WERI-Rb-1 (cell line): ENCODE results near the gene MRGPRE.

Experiments used
- DNase-seq: peaks from one replicate; pipeline ENCODE4 v3.0.0-alpha.2; 2020
- H3K27ac ChIP-seq: fragments of 250-450 bp; sonication (Bioruptor Pico); 2 replicates; pipeline ENCODE4 v1.5.1; 2020; ENCODE audit warnings: mild to moderate bottlenecking, moderate library complexity
- H3K27me3 ChIP-seq: fragments of 250-450 bp; sonication (Bioruptor Pico); 2 replicates; pipeline ENCODE4 v1.5.1; 2021; ENCODE audit warnings: mild to moderate bottlenecking, low read depth, moderate library complexity; ENCODE audit not compliant: insufficient read depth, severe bottlenecking
- H3K36me3 ChIP-seq: fragments of 250-450 bp; sonication (Bioruptor Pico); 2 replicates; pipeline ENCODE4 v1.5.1; 2020; ENCODE audit warnings: mild to moderate bottlenecking, moderate library complexity
- H3K4me3 ChIP-seq: 2 replicates; pipeline ENCODE4 v1.5.1; 2011; ENCODE audit warnings: low read depth, mild to moderate bottlenecking, control low read depth, low read length
- H3K9me3 ChIP-seq: fragments of 250-450 bp; sonication (Bioruptor Pico); 2 replicates; pipeline ENCODE4 v1.5.1; 2021; ENCODE audit warnings: mild to moderate bottlenecking, moderate library complexity; ENCODE audit not compliant: severe bottlenecking
- TF ChIP-seq, protein P1 (sequence below): IDR thresholded peaks from 2 replicates; pipeline ENCODE4 v1.5.1; 2011; ENCODE audit warnings: low read depth, mild to moderate bottlenecking, control low read depth, inconsistent platforms, low read length

The MRGPRE gene

GRCh38 chr11:3197878-3198528, 34.2 kb downstream of the MRGPRE start:
- no peak for DNase-seq
- H3K9me3 ChIP-seq = no peaks in the 10 kb centered on the region
- no peaks in the 10 kb centered on the region for H3K36me3 ChIP-seq
- TF ChIP-seq, protein P1, sequence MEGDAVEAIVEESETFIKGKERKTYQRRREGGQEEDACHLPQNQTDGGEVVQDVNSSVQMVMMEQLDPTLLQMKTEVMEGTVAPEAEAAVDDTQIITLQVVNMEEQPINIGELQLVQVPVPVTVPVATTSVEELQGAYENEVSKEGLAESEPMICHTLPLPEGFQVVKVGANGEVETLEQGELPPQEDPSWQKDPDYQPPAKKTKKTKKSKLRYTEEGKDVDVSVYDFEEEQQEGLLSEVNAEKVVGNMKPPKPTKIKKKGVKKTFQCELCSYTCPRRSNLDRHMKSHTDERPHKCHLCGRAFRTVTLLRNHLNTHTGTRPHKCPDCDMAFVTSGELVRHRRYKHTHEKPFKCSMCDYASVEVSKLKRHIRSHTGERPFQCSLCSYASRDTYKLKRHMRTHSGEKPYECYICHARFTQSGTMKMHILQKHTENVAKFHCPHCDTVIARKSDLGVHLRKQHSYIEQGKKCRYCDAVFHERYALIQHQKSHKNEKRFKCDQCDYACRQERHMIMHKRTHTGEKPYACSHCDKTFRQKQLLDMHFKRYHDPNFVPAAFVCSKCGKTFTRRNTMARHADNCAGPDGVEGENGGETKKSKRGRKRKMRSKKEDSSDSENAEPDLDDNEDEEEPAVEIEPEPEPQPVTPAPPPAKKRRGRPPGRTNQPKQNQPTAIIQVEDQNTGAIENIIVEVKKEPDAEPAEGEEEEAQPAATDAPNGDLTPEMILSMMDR = no peak
- H3K27me3 ChIP-seq = no peaks in the 10 kb centered on the region
- no peak overlapping the region for H3K4me3 ChIP-seq
- no peak overlapping the region for H3K27ac ChIP-seq

- no peak overlapping the region for H3K4me3 ChIP-seq
- H3K36me3 ChIP-seq = no peaks in the 10 kb centered on the region
- H3K27me3 ChIP-seq = no peaks in the 10 kb centered on the region
- no peak for DNase-seq
- no peaks in the 10 kb centered on the region for H3K9me3 ChIP-seq
- TF ChIP-seq, protein P1 = no peak
- no peak overlapping the region for H3K27ac ChIP-seq
Observed at GRCh38 chr11:3197044-3197695, 35.0 kb downstream of the MRGPRE start.

- Histone ChIP-seq H3K27ac (no peak overlapping the region), H3K27me3 (no peaks in the 10 kb centered on the region), H3K9me3 (no peaks in the 10 kb centered on the region), H3K36me3 (no peaks in the 10 kb centered on the region), H3K4me3 (no peak overlapping the region)
- TF ChIP-seq, protein P1 = 0 out of 2 replicates have a peak, but pooled peaks have one; percentile 13
- peak; percentile 67 for DNase-seq
Observed at GRCh38 chr11:3196161-3197043, 35.8 kb downstream of the MRGPRE start.

DNA sequence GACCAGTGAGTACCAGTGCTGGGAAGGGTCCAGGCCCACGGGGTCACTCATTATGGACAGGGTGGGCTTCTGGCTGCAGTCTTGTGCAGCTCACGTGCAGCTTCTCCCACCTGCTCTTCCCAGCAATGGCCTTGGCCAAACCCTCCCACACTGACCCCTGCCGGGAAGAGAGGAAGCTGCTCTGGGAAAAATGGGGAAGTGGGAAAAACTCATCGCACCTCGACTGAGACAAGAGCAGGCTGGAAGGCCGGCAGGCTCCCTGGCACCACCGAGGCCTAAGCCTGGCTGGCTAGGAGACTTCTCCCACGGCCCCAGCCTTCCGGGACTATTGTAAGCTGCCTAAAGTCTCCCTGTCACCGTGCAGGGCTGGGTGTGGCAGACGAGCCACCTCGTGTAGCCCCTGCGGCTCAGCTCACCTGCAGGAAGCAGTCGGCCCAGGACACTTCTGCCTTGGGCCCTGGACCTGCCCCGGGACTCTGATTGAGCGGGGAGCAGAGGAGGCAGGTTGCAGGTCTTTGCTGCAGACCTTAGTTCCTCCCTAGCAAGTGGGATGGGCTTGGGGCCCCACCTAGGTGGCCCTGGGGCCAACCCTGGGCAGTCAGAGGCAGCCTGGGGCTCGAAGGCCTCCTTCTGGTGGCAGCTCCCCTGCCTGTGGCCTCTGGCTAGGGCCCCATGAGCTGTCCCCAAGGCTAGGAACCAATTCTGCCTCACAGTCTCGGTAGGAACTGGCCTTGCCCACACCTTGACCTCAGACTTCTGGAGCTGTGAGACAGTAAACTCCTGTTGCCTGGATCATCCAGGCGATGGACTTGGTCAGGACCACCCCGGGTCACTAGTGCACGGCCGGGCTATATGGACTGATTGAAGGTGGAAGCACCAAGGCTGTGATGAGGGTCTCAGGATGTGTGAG, 36.7 kb downstream of the MRGPRE start:
- Histone ChIP-seq H3K27ac (no peak overlapping the region), H3K27me3 (no peaks in the 10 kb centered on the region), H3K36me3 (no peaks in the 10 kb centered on the region), H3K9me3 (no peaks in the 10 kb centered on the region), H3K4me3 (no peak overlapping the region)
- TF ChIP-seq, protein P1 = peak; percentile 73
- peak; percentile 60 for DNase-seq

DNA sequence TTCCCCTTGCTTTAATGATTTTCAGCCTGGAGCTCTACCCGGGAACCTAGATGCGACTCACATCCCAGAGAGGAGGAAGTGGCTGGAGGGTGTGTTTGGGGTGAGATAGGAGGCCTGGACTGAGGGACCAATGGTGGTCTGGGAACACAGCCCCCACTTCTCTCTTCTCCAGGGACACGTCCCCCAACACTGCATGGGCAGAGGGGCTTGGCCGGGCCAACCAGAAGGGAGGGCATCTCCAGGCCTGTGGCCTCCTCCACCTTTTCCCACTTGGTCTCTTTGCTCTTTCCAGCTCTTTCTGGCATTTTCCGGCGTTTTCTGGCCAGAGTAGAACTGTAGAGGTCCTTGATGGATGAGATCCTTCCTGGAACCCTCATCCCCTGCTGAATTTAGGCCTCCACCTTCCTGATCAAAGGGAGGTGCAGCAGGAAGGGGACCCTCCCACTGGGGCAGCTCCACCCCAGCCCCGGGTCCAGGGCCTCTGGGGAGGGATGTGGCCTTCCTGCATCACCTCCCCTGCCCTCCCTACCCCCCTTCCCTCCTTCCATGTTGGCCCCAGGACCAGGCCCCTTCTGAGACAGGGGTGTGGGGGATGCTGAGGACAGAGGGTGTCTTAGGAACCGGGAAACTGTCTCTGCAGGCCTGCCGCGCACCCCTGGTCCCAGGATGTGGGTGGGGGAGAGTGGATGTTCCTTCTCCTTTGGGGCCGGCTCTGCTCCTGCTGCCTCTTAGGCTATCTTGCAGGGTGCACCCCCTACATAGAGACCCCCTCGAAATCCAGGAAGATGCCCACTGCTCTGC, 38.0 kb downstream of the MRGPRE start:
- TF ChIP-seq, protein P1 = no peak

More for the DNA sequence above, 38.0 kb downstream of the MRGPRE start:
- Histone ChIP-seq H3K36me3 (no peaks in the 10 kb centered on the region), H3K27me3 (no peaks in the 10 kb centered on the region), H3K27ac (no peak overlapping the region), H3K9me3 (no peaks in the 10 kb centered on the region), H3K4me3 (no peak overlapping the region)
- no peak for DNase-seq
